AG04449 (cell line): Measurements from ENCODE around the gene SUSD1.

ENCODE experiments used
- CTCF ChIA-PET: fragments of 350-600 bp; formaldehyde crosslinking; extraction: SDS; loops from one replicate; lab custom pipeline; 2021; ENCODE audit warnings: antibody characterized with exemption; lab: Yijun Ruan, JAX
- POLR2A ChIA-PET: fragments of 400-600, 350-600 bp; formaldehyde crosslinking; extraction: SDS; loops from one replicate; lab custom pipeline; 2020; ENCODE audit warnings: antibody characterized with exemption, inconsistent platforms; lab: Yijun Ruan, JAX
- DNase-seq: peaks from one replicate; pipeline ENCODE4 v3.0.0-alpha.2; 2010; ENCODE audit warnings: low read depth, low spot score
- H3K4me3 ChIP-seq: 2 replicates; pipeline ENCODE4 v1.5.1; 2011; ENCODE audit warnings: low read depth, mild to moderate bottlenecking, control low read depth, low read length
- TF ChIP-seq, protein P1 (sequence below): IDR thresholded peaks from one replicate; pipeline ENCODE4 v1.5.1; 2011; ENCODE audit warnings: mild to moderate bottlenecking, moderate library complexity, low read length, control low read depth, inconsistent platforms; ENCODE audit not compliant: insufficient read depth; ENCODE audit errors: missing control alignments

SUSD1 gene

DNA sequence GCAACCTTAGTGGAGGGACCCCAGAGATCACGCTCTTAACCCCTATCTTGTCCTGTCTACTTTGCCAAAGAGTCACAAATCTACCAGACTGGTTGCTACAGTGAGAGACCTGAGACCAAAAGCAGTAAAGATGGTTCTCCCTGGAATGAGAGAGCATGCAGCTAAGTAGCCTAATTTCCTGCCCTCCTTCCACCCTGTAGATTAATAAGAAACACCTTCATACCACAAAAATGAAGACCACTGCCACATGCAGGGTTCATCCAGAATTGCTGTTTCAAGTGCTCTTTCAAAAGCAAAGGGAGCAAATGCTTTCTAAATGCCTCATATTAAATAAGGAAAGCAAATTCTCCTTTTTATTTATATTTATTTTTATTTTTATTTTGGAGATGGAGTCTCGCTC is 159.4 kb downstream of the SUSD1 start:
- TF ChIP-seq, protein P1, sequence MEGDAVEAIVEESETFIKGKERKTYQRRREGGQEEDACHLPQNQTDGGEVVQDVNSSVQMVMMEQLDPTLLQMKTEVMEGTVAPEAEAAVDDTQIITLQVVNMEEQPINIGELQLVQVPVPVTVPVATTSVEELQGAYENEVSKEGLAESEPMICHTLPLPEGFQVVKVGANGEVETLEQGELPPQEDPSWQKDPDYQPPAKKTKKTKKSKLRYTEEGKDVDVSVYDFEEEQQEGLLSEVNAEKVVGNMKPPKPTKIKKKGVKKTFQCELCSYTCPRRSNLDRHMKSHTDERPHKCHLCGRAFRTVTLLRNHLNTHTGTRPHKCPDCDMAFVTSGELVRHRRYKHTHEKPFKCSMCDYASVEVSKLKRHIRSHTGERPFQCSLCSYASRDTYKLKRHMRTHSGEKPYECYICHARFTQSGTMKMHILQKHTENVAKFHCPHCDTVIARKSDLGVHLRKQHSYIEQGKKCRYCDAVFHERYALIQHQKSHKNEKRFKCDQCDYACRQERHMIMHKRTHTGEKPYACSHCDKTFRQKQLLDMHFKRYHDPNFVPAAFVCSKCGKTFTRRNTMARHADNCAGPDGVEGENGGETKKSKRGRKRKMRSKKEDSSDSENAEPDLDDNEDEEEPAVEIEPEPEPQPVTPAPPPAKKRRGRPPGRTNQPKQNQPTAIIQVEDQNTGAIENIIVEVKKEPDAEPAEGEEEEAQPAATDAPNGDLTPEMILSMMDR = no peak
- ChIA-PET CTCF (interaction anchor here (0.7 to 1.3 kb wide), 2 partner anchors 19 to 64 kb away, joined by 3 to 4 read pairs; no protein-coding TSS in a partner anchor), POLR2A (no interaction called here)
- no peak for DNase-seq
- no peak overlapping the region for H3K4me3 ChIP-seq

DNA sequence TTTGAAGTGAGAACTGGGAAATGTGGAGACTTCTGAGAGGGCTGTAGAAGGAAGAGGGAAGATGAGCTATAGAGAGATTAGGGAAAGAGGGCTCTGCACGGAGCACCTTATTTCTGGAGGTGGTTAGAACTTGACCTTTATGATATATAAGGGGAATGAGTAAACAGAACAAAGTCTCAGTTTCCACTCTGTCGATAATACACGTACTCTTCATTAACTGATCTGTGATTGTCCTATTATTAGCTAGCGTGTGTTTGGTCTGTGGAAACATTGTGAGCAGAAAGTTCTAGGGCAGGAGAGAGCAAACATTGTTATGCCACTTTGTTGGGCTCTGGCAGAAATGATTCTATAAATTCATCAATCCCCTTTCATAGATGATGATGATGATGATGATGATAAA is 159.9 kb downstream of the SUSD1 start:
- ChIA-PET POLR2A (no interaction called here), CTCF (interaction anchor here (0.7 kb wide), 1 partner anchor 20 kb away, joined by 3 read pairs; no protein-coding TSS in a partner anchor)
- no peak for DNase-seq
- H3K4me3 ChIP-seq = no peak overlapping the region
- TF ChIP-seq, protein P1 = no peak

DNA sequence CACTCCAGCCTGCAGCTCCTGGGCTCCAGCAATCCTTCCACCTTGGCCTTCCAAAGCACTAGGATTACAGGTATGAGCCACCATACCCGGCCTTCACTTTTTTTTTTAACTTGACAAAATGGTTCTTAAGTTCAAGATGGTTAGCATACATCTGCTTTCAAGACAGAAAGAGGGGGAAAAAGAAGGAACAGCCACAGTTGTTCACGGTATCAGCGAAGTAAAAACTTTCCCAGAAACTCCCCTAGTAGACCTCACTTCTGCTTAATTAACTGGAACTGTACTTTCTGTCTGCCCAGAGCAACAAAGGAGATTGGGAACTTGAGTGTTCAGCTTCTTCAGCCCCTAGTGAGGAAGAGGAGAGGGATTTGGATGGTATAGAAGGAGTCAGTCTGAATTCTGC is 161.8 kb downstream of the SUSD1 start:
- no peak overlapping the region for H3K4me3 ChIP-seq
- CTCF ChIA-PET = interaction anchor here (0.8 to 1.6 kb wide), 4 partner anchors 8 to 33 kb away, joined by 3 to 6 read pairs (median 3); no protein-coding TSS in a partner anchor
- no peak for DNase-seq
- POLR2A ChIA-PET = no interaction called here
- TF ChIP-seq, protein P1 = no peak

DNA sequence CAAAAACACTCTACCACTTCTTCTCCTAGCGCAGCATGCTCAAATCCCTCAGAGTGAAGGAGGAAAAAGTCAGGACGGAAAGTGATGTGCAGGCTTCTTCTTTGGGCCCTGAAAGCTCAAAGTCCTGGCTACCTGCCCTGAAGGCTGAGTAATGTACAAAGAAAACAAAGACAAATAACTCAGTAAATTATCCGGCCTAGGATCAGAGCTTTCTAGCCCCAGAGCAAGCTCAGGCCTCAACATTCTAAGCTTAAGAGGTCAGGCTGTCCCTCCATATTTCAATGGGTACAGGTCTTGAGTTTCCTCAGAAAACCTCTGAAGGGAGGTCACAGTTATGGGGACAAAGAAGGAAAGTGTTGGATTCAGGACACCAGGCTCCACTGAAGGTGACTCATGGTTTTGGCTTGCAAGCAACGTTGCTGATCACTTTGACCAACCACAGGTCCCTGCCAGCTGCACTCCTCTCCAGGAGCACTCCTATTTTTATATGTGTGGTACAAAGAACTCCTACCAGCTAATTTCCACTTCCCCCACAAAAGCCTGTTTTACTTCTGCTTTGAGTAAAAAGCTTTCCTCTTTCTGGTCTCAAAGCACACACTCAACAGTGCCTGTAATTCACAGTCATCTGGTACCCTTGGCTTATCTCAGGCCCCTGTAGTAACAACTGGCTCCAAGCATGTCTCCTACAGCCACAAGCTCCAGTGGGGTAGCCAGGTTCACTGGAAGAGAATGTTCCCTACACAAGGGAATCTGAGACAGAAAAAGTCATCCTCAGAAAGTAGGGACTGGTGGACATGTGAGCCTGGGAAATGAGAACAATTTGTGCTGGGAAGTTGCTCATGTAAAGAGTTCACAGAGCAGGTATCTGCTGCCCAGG is 162.8 kb downstream of the SUSD1 start:
- TF ChIP-seq, protein P1 = no peak
- ChIA-PET POLR2A (interaction anchor here (0.6 to 1.3 kb wide), 7 partner anchors 29 to 115 kb away, joined by 3 to 7 read pairs (median 5); partner anchors contain the start of gene UGCG), CTCF (interaction anchor here (0.5 to 1.6 kb wide), 7 partner anchors 9 to 1565 kb away, joined by 3 to 6 read pairs (median 3); no protein-coding TSS in a partner anchor)
- no peak overlapping the region for H3K4me3 ChIP-seq
- DNase-seq = peak; percentile 76

DNA sequence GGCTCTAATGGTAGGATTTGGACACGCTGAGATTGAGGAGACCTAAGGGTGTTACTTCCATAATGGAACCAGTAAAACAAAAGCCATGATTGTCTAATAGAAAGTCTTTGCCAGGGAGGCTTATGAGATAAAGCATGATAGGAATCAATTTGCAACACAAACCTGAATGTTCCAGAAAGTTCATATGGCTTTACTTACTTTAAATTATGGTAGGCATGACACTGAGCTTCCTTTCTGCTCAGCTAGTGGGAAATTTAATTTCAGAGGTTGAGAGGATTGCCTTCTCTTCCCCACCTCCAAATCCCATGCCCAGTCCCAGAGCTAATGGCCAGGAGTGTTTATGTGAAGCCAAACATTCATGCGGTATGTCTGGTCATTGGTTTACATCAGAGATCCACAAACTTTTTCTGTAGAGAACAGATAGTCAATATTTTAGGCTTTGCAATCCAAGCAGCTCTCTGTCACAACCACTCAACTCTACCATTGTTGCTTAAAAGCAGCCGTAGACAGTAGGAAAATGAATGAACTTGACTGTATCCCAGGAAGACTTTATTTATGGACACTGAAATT is 164.0 kb downstream of the SUSD1 start:
- H3K4me3 ChIP-seq = no peak overlapping the region
- DNase-seq = no peak
- ChIA-PET POLR2A (interaction anchor here (1.0 kb wide), 1 partner anchor 30 kb away, joined by 5 read pairs; no protein-coding TSS in a partner anchor), CTCF (interaction anchor here (1.3 to 1.6 kb wide), 3 partner anchors 11 to 16 kb away, joined by 3 to 4 read pairs (median 3); no protein-coding TSS in a partner anchor)
- TF ChIP-seq, protein P1 = no peak
